GM12872 (cell line): ENCODE data around the gene FOXB1.

Experiments
- CTCF ChIP-seq: IDR thresholded peaks from 3 replicates; pipeline ENCODE4 v1.5.1; 2011; ENCODE audit warnings: low read depth, mild to moderate bottlenecking, low read length, moderate library complexity; ENCODE audit not compliant: insufficient read depth

The FOXB1 gene

GRCh38 chr15:60004846-60005351 lies 788 bp downstream of the FOXB1 start:
- TF ChIP-seq CTCF, result no peak

- no peak for TF ChIP-seq CTCF
Observed at GRCh38 chr15:60005352-60006202, 1.5 kb downstream of the FOXB1 start.

- TF ChIP-seq CTCF, result no peak
Observed at GRCh38 chr15:60006203-60006862, 2.2 kb downstream of the FOXB1 start.

- no peak for TF ChIP-seq CTCF
Observed at GRCh38 chr15:60006873-60007272, 2.8 kb downstream of the FOXB1 start.

- no peak for TF ChIP-seq CTCF
Observed at GRCh38 chr15:60009124-60009960, 5.2 kb downstream of the FOXB1 start.

GRCh38 chr15:60009980-60010732 lies 6.0 kb downstream of the FOXB1 start:
- TF ChIP-seq CTCF, result no peak

- TF ChIP-seq CTCF, result no peak
Observed at GRCh38 chr15:60010858-60011257, 6.7 kb downstream of the FOXB1 start.
